ENCODE measurements around the gene ALG14.

- TF ChIP-seq CTCF (IDR thresholded peaks at IDR 0.05), result no peak
- TF ChIP-seq POLR2A (IDR thresholded peaks at IDR 0.05), result no peak
- TF ChIP-seq POLR2AphosphoS5 (IDR thresholded peaks at IDR 0.05), result no peak
- TF ChIP-seq EP300 (IDR thresholded peaks at IDR 0.05), result no peak
These were observed 69.4 kb downstream of the ALG14 start for GRCh38 chr1:95003433-95003738.
